Fibroblast of lung (primary cell): ENCODE results near the gene TDG. TPM values are rescaled to one million over a fixed set of nuclear protein-coding genes. Genes with fewer than 3 reads are reported as not detected.

Experiments
- DNase-seq, 2 donors: peaks; one replicate each; pipeline versions ENCODE4 v3.0.0 to v3.0.0-alpha.2; 2010; ENCODE audit warnings: low read depth in 2 of 2
- H2AFZ ChIP-seq: 2 replicates; pipeline ENCODE4 v1.5.1; 2012; ENCODE audit warnings: low read length, control low read depth, inconsistent platforms
- H3K27ac ChIP-seq: 2 replicates; pipeline ENCODE4 v1.5.1; 2011; ENCODE audit warnings: low read length, control low read depth; ENCODE audit not compliant: insufficient read depth
- H3K27me3 ChIP-seq: 2 replicates; pipeline ENCODE4 v1.5.1; 2011; ENCODE audit warnings: mild to moderate bottlenecking, low read length; ENCODE audit not compliant: control insufficient read depth, insufficient read depth
- H3K36me3 ChIP-seq: 2 replicates; pipeline ENCODE4 v1.5.1; 2011; ENCODE audit warnings: low read length; ENCODE audit not compliant: control insufficient read depth, insufficient read depth
- H3K4me1 ChIP-seq: 2 replicates; pipeline ENCODE4 v1.5.1; 2011; ENCODE audit warnings: low read length; ENCODE audit not compliant: control insufficient read depth, insufficient read depth; ENCODE audit errors: extremely low read depth
- H3K4me2 ChIP-seq: 2 replicates; pipeline ENCODE4 v1.5.1; 2011; ENCODE audit warnings: low read length, control low read depth; ENCODE audit not compliant: insufficient read depth; ENCODE audit errors: extremely low read depth
- H3K4me3 ChIP-seq, 4 experiments: fragments of 200-600 bp in 1 of 4; sonication (generic) in 1 of 4; replicated peaks in 1 of 4; 2 replicates each; pipeline ENCODE4 v1.5.1; 2011 to 2016; ENCODE audit warnings: low read length in 4 of 4, low read depth in 3 of 4, mild to moderate bottlenecking in 3 of 4, control low read depth in 2 of 4, inconsistent platforms in 1 of 4, mixed read lengths in 1 of 4; ENCODE audit not compliant: insufficient read depth in 1 of 4; ENCODE audit errors: control extremely low read depth in 1 of 4
- H3K79me2 ChIP-seq: 2 replicates; pipeline ENCODE4 v1.5.1; 2012; ENCODE audit warnings: mild to moderate bottlenecking, low read length, inconsistent platforms; ENCODE audit not compliant: control insufficient read depth, insufficient read depth
- H3K9ac ChIP-seq: 2 replicates; pipeline ENCODE4 v1.5.1; 2011; ENCODE audit warnings: mild to moderate bottlenecking, low read length, control low read depth; ENCODE audit not compliant: insufficient read depth
- H3K9me3 ChIP-seq: 2 replicates; pipeline ENCODE4 v1.5.1; 2012; ENCODE audit warnings: low read depth, low read length; ENCODE audit not compliant: control insufficient read depth, insufficient read depth
- H4K20me1 ChIP-seq: 2 replicates; pipeline ENCODE4 v1.5.1; 2011; ENCODE audit warnings: low read length; ENCODE audit not compliant: control insufficient read depth, insufficient read depth; ENCODE audit errors: extremely low read depth
- CTCF ChIP-seq, 2 donors: IDR thresholded peaks in 1 of 2; conservative IDR thresholded peaks in 1 of 2; 1 replicate in 1 of 2; 2 replicates in 1 of 2; pipeline ENCODE4 v1.5.1; 2011 to 2012; ENCODE audit warnings: low read length in 2 of 2, control low read depth in 1 of 2, inconsistent platforms in 1 of 2, low read depth in 1 of 2, mild to moderate bottlenecking in 1 of 2
- EZH2 ChIP-seq: IDR thresholded peaks from 2 replicates; pipeline ENCODE4 v1.5.1; 2012; ENCODE audit warnings: low read length, control low read depth, mild to moderate bottlenecking; ENCODE audit errors: missing control alignments
- polyA plus RNA-seq, 2 donors: library from polyadenylated mRNA; depleted of rRNA in 1 of 2; stranded (reverse) in 1 of 2; unstranded in 1 of 2; fragments of >200 nt; gene quantifications; 2 replicates each; pipeline ENCODE4 v1.2.1, GENCODE V29; 2011 to 2012; ENCODE audit warnings: missing spikeins in 1 of 2
- total RNA-seq: library from RNA; depleted of rRNA; stranded (reverse); fragments of >200 nt; gene quantifications from 2 replicates; pipeline ENCODE4 v1.2.1, GENCODE V29; 2014

TDG gene
- total and polyA plus RNA-seq, 2 donors (not counting 1 experiment from before 2014, with no cell fraction given): 18.8 to 19.4 TPM

GRCh38 chr12:103964805-103965204, 867 bp upstream of the TDG start:
- Histone ChIP-seq H2AFZ (no peak overlapping the region), H3K9ac (peak overlapping the region; percentile 82), H3K4me3 (peak overlapping the region; percentile 86 to 100 (median 94)), H3K4me2 (peak overlapping the region; percentile 97), H4K20me1 (no peaks in the 10 kb centered on the region), H3K27me3 (no peaks in the 10 kb centered on the region), H3K27ac (peak overlapping the region; percentile 95), H3K4me1 (peaks cover 9% of the 10 kb centered on the region), H3K9me3 (no peaks in the 10 kb centered on the region), H3K79me2 (peaks cover 57% of the 10 kb centered on the region), H3K36me3 (no peaks in the 10 kb centered on the region)
- no peak for DNase-seq
- TF ChIP-seq CTCF (conservative IDR thresholded peaks at IDR 0.05 in 1 of 2, IDR thresholded peaks at IDR 0.05 in 1 of 2; ENCODE audit: low read depth in 1 of 2, low read length in 2 of 2) (no peak), EZH2 (no peak)

- TF ChIP-seq EZH2 (no peak), CTCF (conservative IDR thresholded peaks at IDR 0.05 in 1 of 2, IDR thresholded peaks at IDR 0.05 in 1 of 2; ENCODE audit: low read depth in 1 of 2, low read length in 2 of 2) (no peak)
- DNase-seq: no peak
- peak overlapping the region; percentile 95 for H3K27ac ChIP-seq
- H2AFZ ChIP-seq: peak overlapping the region; percentile 87
- H3K27me3 ChIP-seq: no peaks in the 10 kb centered on the region
- no peaks in the 10 kb centered on the region for H3K36me3 ChIP-seq
- H3K4me3 ChIP-seq: peak overlapping the region; percentile 86 to 100 (median 94)
- H3K4me1 ChIP-seq: peaks cover 9% of the 10 kb centered on the region
- H3K9me3 ChIP-seq: no peaks in the 10 kb centered on the region
- peak overlapping the region; percentile 97 for H3K4me2 ChIP-seq
- no peaks in the 10 kb centered on the region for H4K20me1 ChIP-seq
- H3K79me2 ChIP-seq: peaks cover 62% of the 10 kb centered on the region
- peak overlapping the region; percentile 82 for H3K9ac ChIP-seq
Observed at GRCh38 chr12:103965255-103965589, 450 bp upstream of the TDG start.

- Histone ChIP-seq H3K27ac (peak overlapping the region; percentile 95), H3K9me3 (no peaks in the 10 kb centered on the region), H3K4me1 (peaks cover 9% of the 10 kb centered on the region), H4K20me1 (no peaks in the 10 kb centered on the region), H3K9ac (peak overlapping the region; percentile 82), H3K4me2 (peak overlapping the region; percentile 97), H3K4me3 (peak overlapping the region; percentile 86 to 100 (median 94)), H3K27me3 (no peaks in the 10 kb centered on the region), H3K36me3 (no peaks in the 10 kb centered on the region), H3K79me2 (peaks cover 77% of the 10 kb centered on the region), H2AFZ (no peak overlapping the region)
- peak in 1 of 2 donors; percentile 49 for DNase-seq
- no peak for TF ChIP-seq EZH2
- TF ChIP-seq CTCF (conservative IDR thresholded peaks at IDR 0.05 in 1 of 2, IDR thresholded peaks at IDR 0.05 in 1 of 2; ENCODE audit: low read depth in 1 of 2, low read length in 2 of 2): no peak
Observed at GRCh38 chr12:103966736-103967135, 1.1 kb downstream of the TDG start.
